Smooth muscle cell (in vitro differentiated cells): Measurements from ENCODE around the gene CHCHD6. TPM values are rescaled to one million over a fixed set of nuclear protein-coding genes. Genes with fewer than 3 reads are reported as not detected.

ENCODE experiments used
- DNase-seq: peaks from one replicate; lab custom pipeline; 2025; ENCODE audit not compliant: unreplicated experiment; lab: John Stamatoyannopoulos, UW
- H2AFZ ChIP-seq: fragments of 200-600 bp; sonication (generic); 2 replicates; pipeline ENCODE4 v1.6.0; 2016; ENCODE audit warnings: antibody characterized with exemption, low read depth, mild to moderate bottlenecking
- H3F3A ChIP-seq: fragments of 200-600 bp; sonication (generic); 2 replicates; pipeline ENCODE4 v1.6.0; 2017; ENCODE audit warnings: antibody characterized with exemption, low read depth
- H3K27ac ChIP-seq: fragments of 200-600 bp; sonication (generic); 2 replicates; pipeline ENCODE4 v1.5.1; 2016; ENCODE audit warnings: low read depth, mild to moderate bottlenecking
- H3K27me3 ChIP-seq: fragments of 200-600 bp; sonication (generic); 2 replicates; pipeline ENCODE4 v1.6.1; 2016; ENCODE audit warnings: low read depth, mild to moderate bottlenecking
- H3K36me3 ChIP-seq: fragments of 200-600 bp; sonication (generic); 2 replicates; pipeline ENCODE4 v1.5.1; 2016; ENCODE audit warnings: low read depth
- H3K4me1 ChIP-seq: fragments of 200-600 bp; sonication (generic); 2 replicates; pipeline ENCODE4 v1.5.1; 2016; ENCODE audit warnings: low read depth
- H3K4me2 ChIP-seq: fragments of 200-600 bp; sonication (generic); 2 replicates; pipeline ENCODE4 v1.6.0; 2016; ENCODE audit warnings: mild to moderate bottlenecking
- H3K4me3 ChIP-seq: fragments of 200-600 bp; sonication (generic); 2 replicates; pipeline ENCODE4 v1.5.1; 2016; ENCODE audit warnings: mild to moderate bottlenecking
- H3K79me2 ChIP-seq: fragments of 200-600 bp; sonication (generic); 2 replicates; pipeline ENCODE4 v1.6.0; 2016; ENCODE audit warnings: low read depth, mild to moderate bottlenecking
- H3K9ac ChIP-seq: fragments of 200-600 bp; sonication (generic); 2 replicates; pipeline ENCODE4 v1.6.0; 2016; ENCODE audit warnings: low read depth
- H3K9me3 ChIP-seq: fragments of 200-600 bp; sonication (generic); replicated peaks from 2 replicates; pipeline ENCODE4 v1.5.1; 2016; ENCODE audit warnings: low read depth
- H4K20me1 ChIP-seq: fragments of 200-600 bp; sonication (generic); 2 replicates; pipeline ENCODE4 v1.6.0; 2016; ENCODE audit warnings: low read depth
- WGBS: methylation state at CpG from one replicate; pipeline ENCODE4 v1.1.7; 2016; ENCODE audit warnings: low lambda C conversion rate; 5-methylcytosine and 5-hydroxymethylcytosine counted together
- polyA plus RNA-seq: library from polyadenylated mRNA; unstranded; fragments of >200 nt; fragmentation: Nextera tagmentation; extraction: Ambion mirVana; gene quantifications from 2 replicates; pipeline ENCODE4 v1.2.1, GENCODE V29; 2016
- total RNA-seq: library from RNA; depleted of rRNA; stranded (reverse); fragments of >200 nt; gene quantifications from 2 replicates; pipeline ENCODE4 v1.2.3, GENCODE V29; 2014
- TF ChIP-seq, protein P1 (sequence below): fragments of 200-600 bp; sonication (generic); IDR thresholded peaks from 2 replicates; pipeline ENCODE4 v1.5.1; 2017; ENCODE audit warnings: borderline replicate concordance, mild to moderate bottlenecking, antibody characterized with exemption; ENCODE audit not compliant: insufficient read depth, poor library complexity, severe bottlenecking

Gene CHCHD6
- total and polyA plus RNA-seq, 2 experiments from 2014 or later, result 6.7 to 27.2 TPM

DNA sequence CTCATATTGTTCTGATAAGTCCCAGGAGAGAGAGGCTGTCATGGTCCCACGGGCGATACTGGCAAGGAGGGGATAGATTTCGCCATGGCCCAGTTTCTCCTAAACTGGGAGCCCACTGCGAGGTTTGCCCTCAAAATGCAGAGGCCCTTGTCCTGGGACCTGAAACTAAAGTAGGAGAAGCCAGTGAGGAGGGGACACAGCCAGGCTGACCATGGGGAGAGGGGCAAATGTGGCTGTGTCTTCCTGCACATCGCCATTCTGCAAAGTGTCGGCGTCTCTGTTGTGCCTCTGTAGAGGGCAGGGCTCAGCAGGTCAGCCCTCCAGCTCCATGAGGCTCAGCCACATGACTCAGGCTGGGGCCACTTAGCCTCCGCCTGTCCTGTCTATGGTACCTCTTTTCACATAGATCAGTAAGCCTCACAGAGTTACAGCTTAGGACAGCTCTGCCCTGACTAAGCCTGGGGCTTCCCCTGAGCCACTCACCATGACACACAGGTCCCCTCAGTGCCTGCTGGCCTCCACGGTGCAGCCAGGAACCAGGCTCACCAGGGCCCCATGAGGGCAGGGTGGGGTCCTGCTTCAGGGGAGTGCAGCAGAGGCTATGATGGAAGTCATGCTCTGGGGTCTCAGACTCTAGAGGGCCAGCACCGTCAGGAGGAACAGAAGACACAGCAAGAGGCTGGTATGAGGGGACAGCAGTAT is 250.3 kb downstream of the CHCHD6 start:
- TF ChIP-seq, protein P1, sequence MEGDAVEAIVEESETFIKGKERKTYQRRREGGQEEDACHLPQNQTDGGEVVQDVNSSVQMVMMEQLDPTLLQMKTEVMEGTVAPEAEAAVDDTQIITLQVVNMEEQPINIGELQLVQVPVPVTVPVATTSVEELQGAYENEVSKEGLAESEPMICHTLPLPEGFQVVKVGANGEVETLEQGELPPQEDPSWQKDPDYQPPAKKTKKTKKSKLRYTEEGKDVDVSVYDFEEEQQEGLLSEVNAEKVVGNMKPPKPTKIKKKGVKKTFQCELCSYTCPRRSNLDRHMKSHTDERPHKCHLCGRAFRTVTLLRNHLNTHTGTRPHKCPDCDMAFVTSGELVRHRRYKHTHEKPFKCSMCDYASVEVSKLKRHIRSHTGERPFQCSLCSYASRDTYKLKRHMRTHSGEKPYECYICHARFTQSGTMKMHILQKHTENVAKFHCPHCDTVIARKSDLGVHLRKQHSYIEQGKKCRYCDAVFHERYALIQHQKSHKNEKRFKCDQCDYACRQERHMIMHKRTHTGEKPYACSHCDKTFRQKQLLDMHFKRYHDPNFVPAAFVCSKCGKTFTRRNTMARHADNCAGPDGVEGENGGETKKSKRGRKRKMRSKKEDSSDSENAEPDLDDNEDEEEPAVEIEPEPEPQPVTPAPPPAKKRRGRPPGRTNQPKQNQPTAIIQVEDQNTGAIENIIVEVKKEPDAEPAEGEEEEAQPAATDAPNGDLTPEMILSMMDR, result no peak
- no peaks in the 10 kb centered on the region for H3F3A ChIP-seq

DNA sequence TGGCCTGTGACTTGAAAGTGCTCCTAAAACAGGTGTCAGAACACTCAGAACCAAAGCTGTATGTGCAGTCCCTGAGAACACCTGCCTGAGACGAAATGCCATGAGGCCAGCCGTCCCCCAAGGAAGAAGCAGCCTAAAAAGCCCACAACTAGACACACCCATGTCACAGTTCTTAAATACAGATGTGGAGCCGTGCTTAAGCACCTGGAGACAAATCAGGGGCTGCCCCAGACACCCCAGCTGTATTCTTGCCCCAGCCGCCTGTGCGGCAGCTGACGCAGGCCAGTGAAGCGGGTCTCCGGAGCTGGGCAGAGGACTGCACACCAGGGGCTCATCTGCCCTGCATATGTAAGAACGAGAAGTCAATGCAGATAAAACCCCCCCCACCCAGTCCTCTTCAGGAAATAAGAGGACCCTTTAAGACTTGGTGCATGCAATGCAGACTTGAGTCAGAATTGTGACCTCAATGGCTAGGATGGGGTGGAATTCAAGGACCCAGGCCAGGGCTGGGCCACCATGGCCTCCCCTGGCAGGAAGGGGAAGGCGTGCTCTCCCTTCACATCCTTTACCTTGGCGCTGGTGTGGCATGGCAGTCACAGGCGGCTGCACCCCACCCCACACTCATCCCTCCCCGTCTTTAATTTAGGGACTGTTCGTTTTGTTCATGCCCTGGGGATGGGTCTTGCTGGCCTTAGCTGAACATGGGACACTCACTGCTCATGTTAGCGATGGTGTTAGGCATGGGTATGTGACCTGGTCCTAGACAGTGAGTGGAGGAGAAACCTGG is 251.2 kb downstream of the CHCHD6 start:
- Histone ChIP-seq H3K27ac (no peak overlapping the region), H2AFZ (no peak overlapping the region), H3K4me1 (peaks cover 4% of the 10 kb centered on the region), H3K79me2 (no peaks in the 10 kb centered on the region), H3K36me3 (no peaks in the 10 kb centered on the region), H3F3A (no peaks in the 10 kb centered on the region), H3K4me2 (no peak overlapping the region), H3K27me3 (no peaks in the 10 kb centered on the region), H4K20me1 (no peaks in the 10 kb centered on the region), H3K9ac (no peak overlapping the region), H3K9me3 (no peaks in the 10 kb centered on the region), H3K4me3 (no peak overlapping the region)
- TF ChIP-seq, protein P1, result no peak
- 96% methylated on average over 15 of the region's 15 CpGs for WGBS
- DNase-seq, result no peak

More for the DNA sequence above, 250.3 kb downstream of the CHCHD6 start:
- no peak overlapping the region for H3K27ac ChIP-seq
- 81% methylated on average over 10 of the region's 10 CpGs for WGBS
- H3K9me3 ChIP-seq, result no peaks in the 10 kb centered on the region
- no peak for DNase-seq
- H3K27me3 ChIP-seq, result no peaks in the 10 kb centered on the region
- H3K4me1 ChIP-seq, result no peaks in the 10 kb centered on the region
- H3K4me2 ChIP-seq, result no peak overlapping the region
- no peaks in the 10 kb centered on the region for H3K36me3 ChIP-seq
- no peak overlapping the region for H2AFZ ChIP-seq
- no peaks in the 10 kb centered on the region for H3K79me2 ChIP-seq
- H3K4me3 ChIP-seq, result no peak overlapping the region
- no peaks in the 10 kb centered on the region for H4K20me1 ChIP-seq
- no peak overlapping the region for H3K9ac ChIP-seq

DNA sequence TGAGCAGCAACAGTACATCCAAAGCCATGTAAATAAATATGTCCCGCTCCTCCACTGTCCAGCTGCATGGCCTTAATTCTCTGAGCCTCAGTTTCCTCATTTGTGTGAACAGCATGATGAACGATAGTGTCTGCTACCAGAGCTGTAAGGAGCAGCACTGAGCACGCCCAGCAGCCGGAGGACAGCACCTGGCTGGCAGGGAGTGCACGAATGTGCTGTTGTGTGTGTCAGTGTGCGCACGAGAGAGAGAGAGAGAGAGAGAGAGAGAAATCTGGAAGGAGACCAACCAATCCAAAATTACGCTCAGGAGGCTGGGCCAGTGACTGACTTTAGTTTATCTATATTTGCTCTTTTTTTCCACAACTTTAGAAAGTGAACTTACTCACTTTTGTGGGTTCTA is 252.3 kb downstream of the CHCHD6 start:
- TF ChIP-seq, protein P1, result no peak
- no peaks in the 10 kb centered on the region for H3K79me2 ChIP-seq
- H3K9ac ChIP-seq, result no peak overlapping the region
- H3K27ac ChIP-seq, result no peak overlapping the region
- no peaks in the 10 kb centered on the region for H3K27me3 ChIP-seq
- no peak for DNase-seq
- no peaks in the 10 kb centered on the region for H3F3A ChIP-seq
- WGBS, result 89% methylated on average over 8 of the region's 8 CpGs
- H4K20me1 ChIP-seq, result no peaks in the 10 kb centered on the region
- no peaks in the 10 kb centered on the region for H3K36me3 ChIP-seq
- H3K4me3 ChIP-seq, result no peak overlapping the region
- H3K4me1 ChIP-seq, result peaks cover 8% of the 10 kb centered on the region
- no peak overlapping the region for H3K4me2 ChIP-seq
- H3K9me3 ChIP-seq, result no peaks in the 10 kb centered on the region
- H2AFZ ChIP-seq, result no peak overlapping the region
